ENCODE results near the gene KCNJ11. TPM values are rescaled to one million over a fixed set of nuclear protein-coding genes. Genes with fewer than 3 reads are reported as not detected.

Gene KCNJ11
- total RNA-seq, 1 experiment from 2014 or later = 7.5 TPM

DNA sequence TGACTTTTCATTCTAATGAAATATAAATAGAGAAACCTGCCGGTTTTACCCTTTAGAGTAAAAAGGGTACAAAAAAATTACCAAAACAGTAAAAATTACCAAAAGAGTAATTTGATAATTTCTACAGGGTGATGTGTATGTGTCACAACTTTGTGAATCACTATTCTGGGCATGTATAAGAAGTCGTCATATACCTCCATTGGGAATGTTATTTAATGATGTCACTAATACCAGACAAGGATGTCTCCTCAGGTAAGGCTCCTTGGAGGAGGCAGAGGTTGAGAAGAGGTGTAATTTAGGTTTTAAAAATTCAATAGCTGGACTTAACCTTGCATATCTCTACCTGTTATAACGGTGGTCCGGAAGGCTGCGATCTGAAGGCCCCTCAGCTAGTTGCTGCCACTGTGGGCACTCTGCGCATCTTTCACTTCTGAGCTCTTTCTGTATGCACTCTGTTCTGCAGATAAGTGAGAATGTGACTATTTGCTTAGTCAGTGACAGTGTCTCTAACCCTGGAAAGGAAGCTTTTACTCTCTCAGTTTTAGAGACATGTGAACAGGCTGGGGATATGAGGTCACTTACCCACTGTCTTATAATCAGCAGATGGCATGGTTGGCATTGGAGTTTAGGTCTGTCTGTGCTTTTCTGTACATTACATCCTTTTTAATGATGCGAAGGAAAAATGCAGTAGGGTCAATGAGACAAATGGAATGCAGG lies 37.8 kb downstream of the KCNJ11 start:
- ChIA-PET POLR2A (no interaction called here), CTCF (no interaction called here), RAD21 (ENCODE audit: low non-redundant PET in 1 of 2, low total read pairs in 2 of 2, uncharacterized antibody in 2 of 2, unreplicated experiment in 2 of 2) (no interaction called here)
- Histone ChIP-seq H4K20me1 (ENCODE audit: insufficient read depth) (no peaks in the 10 kb centered on the region), H3K4me2 (ENCODE audit: low read length) (no peak overlapping the region), H3K27me3 (ENCODE audit: insufficient read depth, low read length) (no peaks in the 10 kb centered on the region), H3K9me3 (ENCODE audit: control insufficient read depth in 1 of 2, insufficient read depth in 1 of 2, low read depth in 1 of 2, low read length in 2 of 2) (no peaks in the 10 kb centered on the region), H3K9ac (ENCODE audit: low read length) (no peak overlapping the region), H3K27ac (ENCODE audit: low read depth, low read length) (no peak overlapping the region), H3K36me3 (ENCODE audit: control insufficient read depth in 1 of 2, insufficient read depth in 2 of 2, low read length in 2 of 2) (no peaks in the 10 kb centered on the region), H3K9me2 (ENCODE audit: insufficient read depth) (no peaks in the 10 kb centered on the region), H3K4me1 (ENCODE audit: control insufficient read depth in 1 of 2, insufficient read depth in 2 of 2, low read length in 2 of 2) (peaks cover 6 to 23% of the 10 kb centered on the region in 2 experiments; a peak in 3 of 4 replicates), H3K4me3 (replicated peaks in 1 of 2; ENCODE audit: low read depth in 1 of 2, low read length in 2 of 2) (no peak overlapping the region), H2AFZ (ENCODE audit: low read depth, low read length, poor library complexity, severe bottlenecking) (no peak overlapping the region), H3K79me2 (ENCODE audit: insufficient read depth, low read length) (no peaks in the 10 kb centered on the region)
- ATAC-seq = no peak
- intact Hi-C loops (cut with micrococcal nuclease) = loop anchor here (10.0 kb wide), 1 partner anchor 116 kb away; no protein-coding TSS in a partner anchor
- no peak for DNase-seq (ENCODE audit: low read depth, low spot score)
- no peak for TF ChIP-seq SIN3A (IDR thresholded peaks at IDR 0.05; ENCODE audit: low read depth)
- no peak for TF ChIP-seq SP1 (IDR thresholded peaks at IDR 0.05; ENCODE audit: low read depth)
- no peak for TF ChIP-seq RAD21 (IDR thresholded peaks at IDR 0.05; ENCODE audit: low read depth)
- no peak for TF ChIP-seq JUND (IDR thresholded peaks at IDR 0.05)
- TF ChIP-seq, protein P1, sequence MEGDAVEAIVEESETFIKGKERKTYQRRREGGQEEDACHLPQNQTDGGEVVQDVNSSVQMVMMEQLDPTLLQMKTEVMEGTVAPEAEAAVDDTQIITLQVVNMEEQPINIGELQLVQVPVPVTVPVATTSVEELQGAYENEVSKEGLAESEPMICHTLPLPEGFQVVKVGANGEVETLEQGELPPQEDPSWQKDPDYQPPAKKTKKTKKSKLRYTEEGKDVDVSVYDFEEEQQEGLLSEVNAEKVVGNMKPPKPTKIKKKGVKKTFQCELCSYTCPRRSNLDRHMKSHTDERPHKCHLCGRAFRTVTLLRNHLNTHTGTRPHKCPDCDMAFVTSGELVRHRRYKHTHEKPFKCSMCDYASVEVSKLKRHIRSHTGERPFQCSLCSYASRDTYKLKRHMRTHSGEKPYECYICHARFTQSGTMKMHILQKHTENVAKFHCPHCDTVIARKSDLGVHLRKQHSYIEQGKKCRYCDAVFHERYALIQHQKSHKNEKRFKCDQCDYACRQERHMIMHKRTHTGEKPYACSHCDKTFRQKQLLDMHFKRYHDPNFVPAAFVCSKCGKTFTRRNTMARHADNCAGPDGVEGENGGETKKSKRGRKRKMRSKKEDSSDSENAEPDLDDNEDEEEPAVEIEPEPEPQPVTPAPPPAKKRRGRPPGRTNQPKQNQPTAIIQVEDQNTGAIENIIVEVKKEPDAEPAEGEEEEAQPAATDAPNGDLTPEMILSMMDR (IDR thresholded peaks at IDR 0.05 in 2 of 3, conservative IDR thresholded peaks at IDR 0.05 in 1 of 3; ENCODE audit: borderline replicate concordance in 1 of 3, insufficient read depth in 1 of 3, low read depth in 2 of 3, low read length in 2 of 3) = no peak
- no peak for TF ChIP-seq SRF (IDR thresholded peaks at IDR 0.05; ENCODE audit: low read depth)
- TF ChIP-seq CBX3 (IDR thresholded peaks at IDR 0.05; ENCODE audit: low read depth) = no peak
- TF ChIP-seq CEBPB (IDR thresholded peaks at IDR 0.05; ENCODE audit: low read depth) = no peak
- TF ChIP-seq, protein P2, sequence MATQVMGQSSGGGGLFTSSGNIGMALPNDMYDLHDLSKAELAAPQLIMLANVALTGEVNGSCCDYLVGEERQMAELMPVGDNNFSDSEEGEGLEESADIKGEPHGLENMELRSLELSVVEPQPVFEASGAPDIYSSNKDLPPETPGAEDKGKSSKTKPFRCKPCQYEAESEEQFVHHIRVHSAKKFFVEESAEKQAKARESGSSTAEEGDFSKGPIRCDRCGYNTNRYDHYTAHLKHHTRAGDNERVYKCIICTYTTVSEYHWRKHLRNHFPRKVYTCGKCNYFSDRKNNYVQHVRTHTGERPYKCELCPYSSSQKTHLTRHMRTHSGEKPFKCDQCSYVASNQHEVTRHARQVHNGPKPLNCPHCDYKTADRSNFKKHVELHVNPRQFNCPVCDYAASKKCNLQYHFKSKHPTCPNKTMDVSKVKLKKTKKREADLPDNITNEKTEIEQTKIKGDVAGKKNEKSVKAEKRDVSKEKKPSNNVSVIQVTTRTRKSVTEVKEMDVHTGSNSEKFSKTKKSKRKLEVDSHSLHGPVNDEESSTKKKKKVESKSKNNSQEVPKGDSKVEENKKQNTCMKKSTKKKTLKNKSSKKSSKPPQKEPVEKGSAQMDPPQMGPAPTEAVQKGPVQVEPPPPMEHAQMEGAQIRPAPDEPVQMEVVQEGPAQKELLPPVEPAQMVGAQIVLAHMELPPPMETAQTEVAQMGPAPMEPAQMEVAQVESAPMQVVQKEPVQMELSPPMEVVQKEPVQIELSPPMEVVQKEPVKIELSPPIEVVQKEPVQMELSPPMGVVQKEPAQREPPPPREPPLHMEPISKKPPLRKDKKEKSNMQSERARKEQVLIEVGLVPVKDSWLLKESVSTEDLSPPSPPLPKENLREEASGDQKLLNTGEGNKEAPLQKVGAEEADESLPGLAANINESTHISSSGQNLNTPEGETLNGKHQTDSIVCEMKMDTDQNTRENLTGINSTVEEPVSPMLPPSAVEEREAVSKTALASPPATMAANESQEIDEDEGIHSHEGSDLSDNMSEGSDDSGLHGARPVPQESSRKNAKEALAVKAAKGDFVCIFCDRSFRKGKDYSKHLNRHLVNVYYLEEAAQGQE (IDR thresholded peaks at IDR 0.05; ENCODE audit: low read depth) = no peak
- TF ChIP-seq POLR2AphosphoS5 (IDR thresholded peaks at IDR 0.05; ENCODE audit: low read depth, low read length) = no peak
- TF ChIP-seq TCF7L2 (IDR thresholded peaks at IDR 0.05; ENCODE audit: borderline replicate concordance, extremely low read depth, insufficient read depth, insufficient read length) = no peak
- TF ChIP-seq ELF1 (IDR thresholded peaks at IDR 0.05; ENCODE audit: borderline replicate concordance, low read depth) = no peak
- TF ChIP-seq YY1 (IDR thresholded peaks at IDR 0.05; ENCODE audit: extremely low read depth, insufficient replicate concordance, low read depth, low read length) = no peak
- TF ChIP-seq, protein P3, sequence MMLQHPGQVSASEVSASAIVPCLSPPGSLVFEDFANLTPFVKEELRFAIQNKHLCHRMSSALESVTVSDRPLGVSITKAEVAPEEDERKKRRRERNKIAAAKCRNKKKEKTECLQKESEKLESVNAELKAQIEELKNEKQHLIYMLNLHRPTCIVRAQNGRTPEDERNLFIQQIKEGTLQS (IDR thresholded peaks at IDR 0.05) = no peak
- TF ChIP-seq EZH2 (IDR thresholded peaks at IDR 0.05) = no peak
- TF ChIP-seq, protein P4, sequence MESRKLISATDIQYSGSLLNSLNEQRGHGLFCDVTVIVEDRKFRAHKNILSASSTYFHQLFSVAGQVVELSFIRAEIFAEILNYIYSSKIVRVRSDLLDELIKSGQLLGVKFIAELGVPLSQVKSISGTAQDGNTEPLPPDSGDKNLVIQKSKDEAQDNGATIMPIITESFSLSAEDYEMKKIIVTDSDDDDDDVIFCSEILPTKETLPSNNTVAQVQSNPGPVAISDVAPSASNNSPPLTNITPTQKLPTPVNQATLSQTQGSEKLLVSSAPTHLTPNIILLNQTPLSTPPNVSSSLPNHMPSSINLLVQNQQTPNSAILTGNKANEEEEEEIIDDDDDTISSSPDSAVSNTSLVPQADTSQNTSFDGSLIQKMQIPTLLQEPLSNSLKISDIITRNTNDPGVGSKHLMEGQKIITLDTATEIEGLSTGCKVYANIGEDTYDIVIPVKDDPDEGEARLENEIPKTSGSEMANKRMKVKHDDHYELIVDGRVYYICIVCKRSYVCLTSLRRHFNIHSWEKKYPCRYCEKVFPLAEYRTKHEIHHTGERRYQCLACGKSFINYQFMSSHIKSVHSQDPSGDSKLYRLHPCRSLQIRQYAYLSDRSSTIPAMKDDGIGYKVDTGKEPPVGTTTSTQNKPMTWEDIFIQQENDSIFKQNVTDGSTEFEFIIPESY (IDR thresholded peaks at IDR 0.05; ENCODE audit: extremely low read depth, insufficient replicate concordance, low read length) = no peak
- TF ChIP-seq EGR1 (IDR thresholded peaks at IDR 0.05; ENCODE audit: low read depth) = no peak
- TF ChIP-seq FOSL1 (IDR thresholded peaks at IDR 0.05; ENCODE audit: low read depth) = no peak
- BruUV-seq (replicated peaks) = no TSS peak

All from HCT116 (cell line).